Astrocyte (in vitro differentiated cells and primary cell): Measurements from ENCODE around the gene SIRT3. TPM values are rescaled to one million over a fixed set of nuclear protein-coding genes. Genes with fewer than 3 reads are reported as not detected.
"Not testable (repeated sequence)": the region's sequence is repeated elsewhere in the genome, so short reads cannot be mapped to it uniquely, and the experiment has no call there.

Experiments used
- DNase-seq: peaks from one replicate; pipeline ENCODE4 v3.0.0-alpha.2; 2010; ENCODE audit warnings: low read depth
- FAIRE-seq: peaks from 2 replicates; lab custom pipeline; 2011; peaks lifted over from hg19 to GRCh38; lab: Jason Lieb, UNC
- H2AFZ ChIP-seq: 2 replicates; pipeline ENCODE4 v1.6.0; 2012; ENCODE audit warnings: low read depth, low read length, inconsistent platforms
- H3K27ac ChIP-seq: 2 replicates; pipeline ENCODE4 v1.5.1; 2011; ENCODE audit warnings: low read depth, low read length, inconsistent platforms
- H3K27me3 ChIP-seq: 2 replicates; pipeline ENCODE4 v1.6.0; 2011; ENCODE audit warnings: low read length, inconsistent platforms; ENCODE audit not compliant: insufficient read depth
- H3K36me3 ChIP-seq: 2 replicates; pipeline ENCODE4 v1.5.1; 2011; ENCODE audit warnings: low read length, inconsistent platforms; ENCODE audit not compliant: insufficient read depth
- H3K4me1 ChIP-seq: 2 replicates; pipeline ENCODE4 v1.5.1; 2011; ENCODE audit warnings: low read length, inconsistent platforms; ENCODE audit not compliant: insufficient read depth
- H3K4me2 ChIP-seq: 2 replicates; pipeline ENCODE4 v1.6.0; 2012; ENCODE audit warnings: low read length, inconsistent platforms
- H3K4me3 ChIP-seq: 2 replicates; pipeline ENCODE4 v1.5.1; 2011; ENCODE audit warnings: low read depth, mild to moderate bottlenecking, low read length, inconsistent platforms; ENCODE audit not compliant: insufficient read depth
- H3K79me2 ChIP-seq: 2 replicates; pipeline ENCODE4 v1.6.0; 2012; ENCODE audit warnings: mild to moderate bottlenecking, low read length, inconsistent platforms; ENCODE audit not compliant: insufficient read depth
- H3K9ac ChIP-seq: 2 replicates; pipeline ENCODE4 v1.6.0; 2012; ENCODE audit warnings: mild to moderate bottlenecking, low read length, inconsistent platforms
- H3K9me3 ChIP-seq: 2 replicates; pipeline ENCODE4 v1.5.1; 2012; ENCODE audit warnings: low read depth, mild to moderate bottlenecking, low read length, inconsistent platforms; ENCODE audit not compliant: insufficient read depth
- H4K20me1 ChIP-seq: 2 replicates; pipeline ENCODE4 v1.6.0; 2012; ENCODE audit warnings: low read length, inconsistent platforms; ENCODE audit not compliant: insufficient read depth
- H3K27ac Mint-ChIP-seq: one replicate; pipeline ENCODE4 v1.8.0; 2021; ENCODE audit warnings: mild to moderate bottlenecking, mixed read lengths; ENCODE audit not compliant: unreplicated experiment
- H3K27me3 Mint-ChIP-seq: one replicate; pipeline ENCODE4 v1.8.0; 2021; ENCODE audit warnings: low read depth, mixed read lengths; ENCODE audit not compliant: unreplicated experiment
- H3K36me3 Mint-ChIP-seq: one replicate; pipeline ENCODE4 v1.8.0; 2021; ENCODE audit warnings: low read depth, mixed read lengths; ENCODE audit not compliant: unreplicated experiment
- H3K4me1 Mint-ChIP-seq: one replicate; pipeline ENCODE4 v1.8.0; 2021; ENCODE audit warnings: low read depth, mixed read lengths; ENCODE audit not compliant: unreplicated experiment
- H3K4me3 Mint-ChIP-seq: one replicate; pipeline ENCODE4 v1.8.0; 2021; ENCODE audit warnings: mild to moderate bottlenecking, moderate library complexity, mixed read lengths; ENCODE audit not compliant: unreplicated experiment
- H3K9me3 Mint-ChIP-seq: one replicate; pipeline ENCODE4 v1.8.0; 2021; ENCODE audit warnings: mild to moderate bottlenecking, mixed read lengths; ENCODE audit not compliant: unreplicated experiment
- CTCF ChIP-seq: IDR thresholded peaks from 2 replicates; pipeline ENCODE4 v1.5.1; 2011; ENCODE audit warnings: low read depth, mild to moderate bottlenecking, inconsistent platforms, low read length, moderate library complexity; ENCODE audit not compliant: insufficient read depth
- EZH2 ChIP-seq: IDR thresholded peaks from 2 replicates; pipeline ENCODE4 v1.6.1; 2012; ENCODE audit warnings: mild to moderate bottlenecking, low read length, inconsistent platforms; ENCODE audit not compliant: insufficient read depth
- total RNA-seq: library from RNA; stranded (reverse); gene quantifications from 2 replicates; pipeline ENCODE4 v1.2.1, GENCODE V29; 2021

The SIRT3 gene
- total RNA-seq, 1 donor from 2014 or later = 10.9 TPM

DNA sequence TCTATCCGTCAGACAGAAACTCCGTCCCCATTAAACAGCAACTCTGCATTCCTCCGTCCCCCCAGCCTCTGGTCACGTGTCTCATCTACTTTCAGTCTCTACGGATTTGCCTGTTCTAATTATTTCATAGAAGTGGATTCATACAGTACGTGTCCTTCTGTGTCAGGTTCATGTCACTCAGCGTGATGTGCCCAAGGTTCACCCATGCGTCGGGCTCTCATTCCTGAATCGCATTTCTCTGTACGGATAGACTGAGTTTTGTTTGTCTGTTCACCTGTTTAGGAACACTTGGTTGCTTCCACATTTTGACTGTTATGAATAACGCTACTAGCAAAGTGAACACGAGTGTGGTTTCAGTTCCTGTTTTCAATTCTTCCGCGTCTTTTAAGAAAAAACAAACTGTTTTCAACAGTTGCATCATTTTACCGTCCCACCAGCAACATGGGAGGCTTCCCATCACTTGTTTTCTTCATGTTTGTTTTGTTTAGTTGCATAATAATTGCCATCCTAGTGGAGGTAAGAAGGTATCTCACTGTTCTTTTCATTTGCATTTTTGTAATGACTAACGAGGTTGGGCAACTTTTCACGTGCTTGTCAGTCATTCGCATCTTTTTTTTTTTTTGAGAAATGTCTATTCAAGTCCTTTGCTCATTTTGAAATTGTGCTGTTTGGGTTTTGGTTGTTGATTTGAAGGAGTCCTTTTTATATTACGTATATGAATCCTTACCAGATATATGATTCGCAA lies 33.2 kb upstream of the SIRT3 start:
- Mint-ChIP-seq H3K4me3 (no peak overlapping the region), H3K27ac (no peak overlapping the region), H3K27me3 (peaks cover 27% of the 10 kb centered on the region), H3K36me3 (no peaks in the 10 kb centered on the region), H3K9me3 (peaks cover 2% of the 10 kb centered on the region), H3K4me1 (no peaks in the 10 kb centered on the region)
- Histone ChIP-seq H3K27me3 (peaks cover 13% of the 10 kb centered on the region), H2AFZ (no peak overlapping the region), H3K4me2 (no peak overlapping the region), H4K20me1 (no peaks in the 10 kb centered on the region), H3K4me1 (no peaks in the 10 kb centered on the region), H3K9me3 (no peaks in the 10 kb centered on the region), H3K9ac (no peak overlapping the region), H3K36me3 (no peaks in the 10 kb centered on the region), H3K4me3 (no peak overlapping the region), H3K27ac (no peak overlapping the region), H3K79me2 (no peaks in the 10 kb centered on the region)
- FAIRE-seq (no peak), DNase-seq (no peak)
- TF ChIP-seq EZH2 = no peak
- TF ChIP-seq CTCF = no peak

DNA sequence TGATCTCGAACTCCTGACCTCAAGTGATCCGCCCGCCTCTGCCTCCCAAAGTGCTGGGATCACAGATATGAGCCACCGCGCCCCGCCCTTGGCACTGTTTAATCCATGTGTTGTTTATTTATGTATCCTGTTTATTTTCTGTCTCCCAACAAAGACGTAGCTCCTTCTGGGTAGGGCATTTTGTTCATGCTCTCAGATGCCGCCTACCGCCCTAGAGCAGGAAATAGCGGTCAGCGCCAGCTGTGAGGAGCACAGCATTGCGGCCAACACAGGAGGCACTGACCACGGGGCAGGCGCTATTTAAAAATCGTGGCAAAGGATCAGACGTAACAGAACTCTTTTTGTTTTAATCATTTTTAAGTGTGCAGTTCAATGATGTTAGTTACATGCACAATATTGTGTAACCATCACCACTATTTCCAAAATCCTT lies 32.6 kb upstream of the SIRT3 start:
- peaks cover 11% of the 10 kb centered on the region for H3K27me3 ChIP-seq
- H3K4me3 Mint-ChIP-seq, H3K4me1 ChIP-seq, H3K36me3 ChIP-seq, H3K36me3 Mint-ChIP-seq, H4K20me1 ChIP-seq, H3K27ac ChIP-seq, FAIRE-seq, H3K9me3 Mint-ChIP-seq, H3K79me2 ChIP-seq, H3K4me2 ChIP-seq, H3K9ac ChIP-seq, H2AFZ ChIP-seq, H3K9me3 ChIP-seq, H3K4me1 Mint-ChIP-seq, H3K27ac Mint-ChIP-seq, H3K4me3 ChIP-seq: not testable (repeated sequence)
- DNase-seq = peak; percentile 18
- H3K27me3 Mint-ChIP-seq = peaks cover 27% of the 10 kb centered on the region

DNA sequence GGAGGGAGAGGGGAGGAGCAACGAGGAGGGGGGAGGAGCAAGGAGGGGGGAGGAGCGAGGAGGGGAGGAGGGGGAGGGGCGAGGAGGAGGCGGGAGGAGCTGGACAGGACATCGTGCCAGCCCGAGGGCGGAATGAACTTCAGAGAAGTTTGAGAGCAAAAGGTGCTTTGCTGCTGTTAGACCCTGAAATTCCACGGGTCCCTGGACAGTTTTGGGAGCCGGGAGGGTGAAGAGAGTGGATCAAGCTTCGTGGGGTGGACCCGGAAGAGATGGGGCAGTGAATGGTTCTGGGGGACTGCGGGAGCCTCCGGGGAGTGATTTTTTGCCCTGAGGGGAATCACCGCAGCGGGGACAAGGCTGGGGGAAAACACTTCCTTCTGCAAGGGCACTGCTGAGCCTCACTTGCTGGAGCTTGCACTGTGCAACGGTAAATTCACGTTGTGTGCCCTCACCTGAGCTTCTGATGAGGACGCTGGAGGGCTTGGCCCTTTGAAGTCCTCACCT lies 31.4 kb upstream of the SIRT3 start:
- Histone ChIP-seq H3K79me2 (no peaks in the 10 kb centered on the region), H3K27me3 (peaks cover 9% of the 10 kb centered on the region), H3K9me3 (no peaks in the 10 kb centered on the region), H3K4me2 (no peak overlapping the region), H3K4me3 (no peak overlapping the region), H3K27ac (no peak overlapping the region), H3K36me3 (no peaks in the 10 kb centered on the region), H2AFZ (no peak overlapping the region), H3K9ac (no peak overlapping the region), H3K4me1 (no peaks in the 10 kb centered on the region), H4K20me1 (no peaks in the 10 kb centered on the region)
- Mint-ChIP-seq H3K36me3 (no peaks in the 10 kb centered on the region), H3K4me3 (no peak overlapping the region), H3K4me1 (no peaks in the 10 kb centered on the region), H3K9me3 (peaks cover 2% of the 10 kb centered on the region), H3K27me3 (peaks cover 23% of the 10 kb centered on the region), H3K27ac (no peak overlapping the region)
- TF ChIP-seq CTCF (no peak), EZH2 (no peak)
- DNase-seq (no peak), FAIRE-seq (no peak)
